SU-DHL-6 (cell line): ENCODE data around the gene IGF2BP3.

Experiments
- CTCF ChIP-seq: fragments of 200-600 bp; sonication (generic); IDR thresholded peaks from one replicate; pipeline ENCODE4 v1.5.1; 2017; ENCODE audit warnings: antibody characterized with exemption, mild to moderate bottlenecking, low read length, moderate library complexity; ENCODE audit not compliant: insufficient read depth, poor library complexity, severe bottlenecking
- EZH2phosphoT487 ChIP-seq: fragments of 200-600 bp; sonication (generic), shearing (Covaris generic); conservative IDR thresholded peaks from 2 replicates; pipeline ENCODE4 v1.6.1; 2018; ENCODE audit warnings: mild to moderate bottlenecking, antibody characterized with exemption, low read length, moderate library complexity, mixed read lengths

DNA sequence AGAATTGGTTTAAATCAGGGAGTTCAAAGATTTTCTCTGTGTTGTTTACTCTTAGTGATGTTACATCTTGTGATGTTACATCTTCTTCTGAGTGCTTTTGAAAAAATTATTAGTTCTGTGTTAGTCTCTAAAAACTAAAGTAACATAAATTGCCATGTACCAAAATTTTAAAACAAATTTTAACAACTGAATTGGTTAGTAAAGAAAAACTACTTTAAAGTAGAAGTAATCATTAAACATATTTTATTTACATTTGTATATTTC, 5.2 kb upstream of the IGF2BP3 start:
- TF ChIP-seq EZH2phosphoT487 (no peak), CTCF (no peak)
